HG02798 (cell line): ENCODE results near the gene RNASE13.
A peak's percentile ranks its signal among the peaks of the same experiment; 100 is the strongest.
"Not testable (repeated sequence)": the region's sequence is repeated elsewhere in the genome, so short reads cannot be mapped to it uniquely, and the experiment has no call there.

ENCODE experiments used
- ATAC-seq: cut with Tn5 transposase; IDR thresholded peaks from one replicate; pipeline ENCODE4 v1.9.1; 2021; ENCODE audit warnings: mild to moderate bottlenecking; ENCODE audit not compliant: unreplicated experiment, poor library complexity

RNASE13 gene

DNA sequence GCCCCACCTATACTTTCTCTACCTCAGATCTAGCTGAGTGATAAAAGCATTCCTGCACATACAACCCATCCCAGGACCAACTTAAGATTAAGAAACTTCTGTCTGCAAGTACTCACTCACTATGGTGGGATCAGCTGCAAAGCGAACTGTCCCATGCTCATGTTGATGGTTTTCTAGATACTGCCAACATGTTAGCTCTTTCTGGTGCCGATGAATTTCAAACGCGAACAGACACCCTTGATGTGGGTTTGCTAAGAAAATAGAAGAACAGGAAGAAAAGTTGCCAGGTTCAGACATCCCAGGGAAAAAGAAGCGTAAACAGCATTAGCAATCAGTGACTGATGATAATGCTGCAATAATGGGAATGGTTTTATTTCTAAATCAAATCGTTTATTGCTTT, 37.0 kb downstream of the RNASE13 start:
- ATAC-seq, result no peak

DNA sequence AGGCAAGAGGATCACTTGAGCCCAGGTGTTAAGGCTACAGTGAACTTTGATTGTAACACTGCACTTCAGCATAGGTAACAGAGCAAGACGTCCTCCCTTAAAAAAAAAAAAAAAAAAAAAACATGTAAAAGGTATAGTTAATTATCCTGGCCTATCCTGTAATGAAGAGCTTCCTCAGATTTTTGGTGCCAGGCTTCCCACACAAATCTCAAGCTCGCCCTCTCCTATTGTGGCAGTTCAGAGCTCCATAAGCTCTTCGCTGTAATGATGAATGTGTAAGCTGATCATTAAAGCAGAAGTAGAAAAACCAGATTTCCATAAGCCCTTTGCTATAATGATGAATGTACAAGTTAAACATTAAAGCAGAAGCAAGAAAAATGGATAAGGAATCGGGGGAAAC, 37.5 kb downstream of the RNASE13 start:
- ATAC-seq, result no peak

DNA sequence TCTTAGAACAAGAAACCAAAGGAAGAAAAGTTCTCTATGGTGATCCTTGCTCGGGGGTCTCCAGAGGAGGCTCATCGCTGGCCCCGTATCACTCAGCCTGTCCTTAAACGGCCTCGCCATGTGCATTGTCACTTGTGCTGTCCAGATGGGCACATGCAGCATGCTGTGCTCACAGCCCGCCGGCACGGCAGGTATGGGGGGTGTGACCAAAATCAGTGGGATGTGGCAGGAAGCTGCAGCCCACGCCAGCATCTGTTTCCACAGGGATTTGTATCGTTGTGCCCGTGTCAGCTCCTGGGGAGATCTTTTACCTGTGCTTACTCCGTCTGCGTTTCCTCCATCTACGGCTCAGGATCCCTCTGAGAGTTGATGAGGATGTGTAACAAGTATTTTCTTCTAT, 38.1 kb downstream of the RNASE13 start:
- no peak for ATAC-seq

DNA sequence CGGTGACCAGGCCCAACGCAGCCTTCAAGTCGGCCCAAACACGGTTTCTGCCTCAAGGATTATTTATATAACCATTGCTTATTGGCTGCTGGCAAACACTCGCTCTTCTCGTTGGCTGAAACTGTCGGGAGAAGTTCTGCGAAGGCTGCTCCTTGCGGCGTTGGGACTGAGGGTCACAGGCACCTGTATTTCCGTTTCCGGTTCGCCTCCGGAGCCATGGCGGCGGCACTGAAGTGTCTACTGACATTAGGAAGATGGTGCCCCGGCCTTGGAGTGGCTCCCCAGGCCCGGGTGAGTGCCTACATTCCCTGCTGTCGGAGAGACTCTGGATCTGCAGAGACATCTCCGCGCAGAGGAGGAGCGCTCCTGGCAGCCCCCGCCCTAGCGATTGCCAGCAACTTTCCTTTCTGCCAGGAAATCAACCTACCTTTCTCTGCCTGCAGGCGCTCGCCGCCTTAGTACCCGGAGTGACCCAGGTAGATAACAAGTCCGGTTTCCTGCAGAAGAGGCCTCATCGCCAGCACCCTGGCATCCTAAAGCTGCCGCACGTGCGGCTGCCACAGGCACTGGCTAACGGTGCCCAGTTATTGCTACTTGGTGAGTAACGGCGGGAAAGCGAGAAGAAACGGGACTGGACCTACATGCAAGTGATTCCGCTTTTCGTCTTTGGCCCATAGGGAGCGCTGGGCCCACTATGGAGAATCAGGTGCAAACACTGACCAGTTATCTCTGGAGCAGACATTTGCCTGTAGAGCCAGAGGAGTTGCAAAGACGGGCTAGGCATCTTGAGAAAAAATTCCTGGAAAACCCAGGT, 44.6 kb downstream of the RNASE13 start, which contains the start of gene METTL17:
TSS of gene METTL17 (plus strand) at position 194 of the 814 bp plus-strand sequence. CDS start at position 217, 23 bp downstream.
- peak; percentile 98 for ATAC-seq

DNA sequence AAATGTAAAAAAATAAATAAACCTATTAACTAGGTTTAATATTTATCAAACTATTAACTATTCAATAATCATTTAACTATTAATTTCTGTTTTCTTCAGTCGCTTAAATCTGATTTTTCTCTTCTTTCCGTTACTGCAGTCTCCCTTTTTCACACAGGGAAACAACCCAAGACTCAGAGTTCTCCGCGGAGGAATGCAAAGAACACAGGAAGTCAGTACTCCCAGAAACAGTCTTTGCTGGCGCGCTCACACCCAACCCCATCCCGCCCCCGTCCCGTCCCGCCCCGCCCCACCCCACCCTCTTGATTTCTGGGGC, 45.2 kb downstream of the RNASE13 start:
- ATAC-seq, result no peak

DNA sequence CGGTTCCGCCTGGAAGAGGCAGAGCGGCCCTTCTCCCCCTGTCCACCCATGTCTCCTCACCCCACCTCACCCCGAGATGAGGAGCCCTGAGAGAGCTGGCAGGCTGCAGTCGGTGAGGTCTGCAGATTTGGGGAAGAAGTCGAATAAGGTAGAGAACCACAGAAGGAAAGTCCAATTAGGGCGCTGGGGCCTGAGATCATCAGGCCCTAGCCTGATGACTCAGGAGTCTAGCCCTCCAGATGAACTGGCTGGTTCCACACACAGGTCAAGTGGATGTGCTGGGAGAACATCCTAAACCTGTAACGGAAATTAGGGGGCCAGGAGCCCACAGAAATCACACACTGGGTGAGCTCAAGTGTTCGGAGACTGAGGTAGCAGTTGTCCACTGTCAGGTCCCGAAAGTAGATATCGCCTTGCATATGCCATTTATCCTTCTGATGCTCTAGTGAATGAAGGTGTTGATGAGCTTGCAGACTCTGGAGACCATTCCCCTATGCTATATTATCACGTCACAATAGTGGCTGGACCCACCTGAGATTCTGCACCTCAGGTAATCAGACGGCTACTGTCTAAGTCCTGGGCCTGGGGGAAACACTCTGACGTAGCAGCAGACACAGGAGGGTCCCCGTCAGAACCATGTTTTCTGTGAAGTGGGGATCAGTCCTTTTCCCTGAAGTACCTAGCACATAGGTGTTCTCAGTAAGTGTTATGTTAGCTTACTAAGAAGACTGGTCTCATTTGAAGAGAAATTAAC, 45.7 kb downstream of the RNASE13 start:
- ATAC-seq, result no peak

DNA sequence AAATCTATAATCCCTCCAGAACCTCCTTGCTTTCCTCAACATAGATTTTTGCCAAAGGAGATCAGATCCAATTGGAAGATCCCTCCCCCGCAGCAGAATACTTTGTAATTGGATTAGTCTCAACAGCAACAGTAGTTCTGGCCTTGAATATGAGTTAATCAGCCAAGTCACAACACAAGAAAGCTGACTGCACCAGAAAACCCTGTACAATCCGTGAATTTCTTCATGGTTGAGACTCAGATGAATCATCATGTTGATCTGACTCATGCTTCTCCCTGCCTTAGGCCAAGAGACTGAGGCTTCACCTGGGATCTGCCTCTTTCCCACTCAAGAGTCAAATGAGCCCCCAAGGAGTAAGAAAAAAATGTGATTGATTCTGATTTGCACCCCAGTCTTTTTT, 47.8 kb downstream of the RNASE13 start:
- no peak for ATAC-seq

DNA sequence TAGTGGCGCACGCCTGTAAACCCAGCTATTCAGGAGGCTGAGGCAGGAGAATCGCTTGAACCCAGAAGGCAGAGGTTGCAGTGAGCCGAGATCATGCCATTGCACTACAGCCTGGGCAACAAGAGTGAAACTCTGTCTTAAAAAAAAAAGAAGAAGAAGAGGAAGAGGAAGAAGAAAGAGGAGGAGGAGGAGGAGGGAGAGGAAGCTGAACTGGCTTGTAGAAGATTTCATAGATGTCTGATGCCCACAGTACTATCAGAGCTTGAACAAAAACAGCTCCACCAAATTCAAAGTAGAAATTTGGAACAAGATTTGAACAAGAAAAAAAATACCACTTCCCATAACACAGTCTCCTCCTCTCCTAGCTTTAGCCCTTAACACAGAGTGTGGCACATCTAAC, 49.0 kb downstream of the RNASE13 start:
- ATAC-seq, result not testable (repeated sequence)
